UCSD-AML1 (cell line): Measurements from ENCODE around the gene MT1M.

Experiments
- DNase-seq: peaks from one replicate; lab custom pipeline; 2025; ENCODE audit not compliant: unreplicated experiment; lab: John Stamatoyannopoulos, UW

MT1M gene

GRCh38 chr16:56625943-56626654 is 6.4 kb upstream of the MT1M start:
- no peak for DNase-seq

GRCh38 chr16:56626685-56627084 is 5.8 kb upstream of the MT1M start:
- no peak for DNase-seq

- DNase-seq: no peak
Measured at GRCh38 chr16:56628486-56629350, 3.7 kb upstream of the MT1M start.

GRCh38 chr16:56629531-56629930 is 2.9 kb upstream of the MT1M start:
- no peak for DNase-seq

- no peak for DNase-seq
Measured at GRCh38 chr16:56630134-56630533, 2.3 kb upstream of the MT1M start.

- no peak for DNase-seq
Measured at GRCh38 chr16:56631197-56631596, 1.3 kb upstream of the MT1M start.

GRCh38 chr16:56631832-56632155 is 665 bp upstream of the MT1M start:
- DNase-seq: no peak

- DNase-seq: no peak
Measured at GRCh38 chr16:56632848-56633365, 448 bp downstream of the MT1M start.

- DNase-seq: no peak
Measured at GRCh38 chr16:56633535-56633934, 1.1 kb downstream of the MT1M start.

- DNase-seq: no peak
Measured at GRCh38 chr16:56634715-56635440, 2.4 kb downstream of the MT1M start.

GRCh38 chr16:56635441-56635967 is 3.0 kb downstream of the MT1M start:
- no peak for DNase-seq

- no peak for DNase-seq
Measured at GRCh38 chr16:56636616-56637413, 4.4 kb downstream of the MT1M start.

GRCh38 chr16:56637814-56638750 is 5.6 kb downstream of the MT1M start, which contains the start of gene MT1A:
TSS of gene MT1A (plus strand) at chr16:56638666. CDS start at chr16:56638739, 73 bp downstream.
- DNase-seq: no peak

GRCh38 chr16:56639045-56639444 is 6.6 kb downstream of the MT1M start:
- DNase-seq: no peak

- DNase-seq: no peak
Measured at GRCh38 chr16:56640076-56640475, 7.6 kb downstream of the MT1M start.

- no peak for DNase-seq
Measured at GRCh38 chr16:56641166-56641565, 8.7 kb downstream of the MT1M start.

GRCh38 chr16:56643080-56643778 is 10.8 kb downstream of the MT1M start:
- DNase-seq: no peak

- DNase-seq: no peak
Measured at GRCh38 chr16:56643833-56644232, 11.4 kb downstream of the MT1M start.

- no peak for DNase-seq
Measured at GRCh38 chr16:56645311-56645710, 12.9 kb downstream of the MT1M start.
